AG04449 (cell line): ENCODE measurements around the gene ST14.

ENCODE experiments used
- CTCF ChIA-PET: fragments of 350-600 bp; formaldehyde crosslinking; extraction: SDS; loops from one replicate; lab custom pipeline; 2021; ENCODE audit warnings: antibody characterized with exemption; lab: Yijun Ruan, JAX
- POLR2A ChIA-PET: fragments of 400-600, 350-600 bp; formaldehyde crosslinking; extraction: SDS; loops from one replicate; lab custom pipeline; 2020; ENCODE audit warnings: antibody characterized with exemption, inconsistent platforms; lab: Yijun Ruan, JAX
- DNase-seq: peaks from one replicate; pipeline ENCODE4 v3.0.0-alpha.2; 2010; ENCODE audit warnings: low read depth, low spot score
- H3K4me3 ChIP-seq: 2 replicates; pipeline ENCODE4 v1.5.1; 2011; ENCODE audit warnings: low read depth, mild to moderate bottlenecking, control low read depth, low read length
- CTCF ChIP-seq: IDR thresholded peaks from one replicate; pipeline ENCODE4 v1.5.1; 2011; ENCODE audit warnings: mild to moderate bottlenecking, moderate library complexity, low read length, control low read depth, inconsistent platforms; ENCODE audit not compliant: insufficient read depth; ENCODE audit errors: missing control alignments

The ST14 gene

GRCh38 chr11:130159139-130159538 is 443 bp upstream of the ST14 start:
- CTCF ChIA-PET, result no interaction called here

GRCh38 chr11:130160498-130161155 is 1.0 kb downstream of the ST14 start:
- POLR2A ChIA-PET, result no interaction called here
- H3K4me3 ChIP-seq, result no peak overlapping the region
- DNase-seq, result no peak
- TF ChIP-seq CTCF, result no peak
- CTCF ChIA-PET, result no interaction called here

More at GRCh38 chr11:130159139-130159538, 443 bp upstream of the ST14 start:
- no peak for TF ChIP-seq CTCF
- DNase-seq, result no peak
- POLR2A ChIA-PET, result no interaction called here
- no peak overlapping the region for H3K4me3 ChIP-seq

DNA sequence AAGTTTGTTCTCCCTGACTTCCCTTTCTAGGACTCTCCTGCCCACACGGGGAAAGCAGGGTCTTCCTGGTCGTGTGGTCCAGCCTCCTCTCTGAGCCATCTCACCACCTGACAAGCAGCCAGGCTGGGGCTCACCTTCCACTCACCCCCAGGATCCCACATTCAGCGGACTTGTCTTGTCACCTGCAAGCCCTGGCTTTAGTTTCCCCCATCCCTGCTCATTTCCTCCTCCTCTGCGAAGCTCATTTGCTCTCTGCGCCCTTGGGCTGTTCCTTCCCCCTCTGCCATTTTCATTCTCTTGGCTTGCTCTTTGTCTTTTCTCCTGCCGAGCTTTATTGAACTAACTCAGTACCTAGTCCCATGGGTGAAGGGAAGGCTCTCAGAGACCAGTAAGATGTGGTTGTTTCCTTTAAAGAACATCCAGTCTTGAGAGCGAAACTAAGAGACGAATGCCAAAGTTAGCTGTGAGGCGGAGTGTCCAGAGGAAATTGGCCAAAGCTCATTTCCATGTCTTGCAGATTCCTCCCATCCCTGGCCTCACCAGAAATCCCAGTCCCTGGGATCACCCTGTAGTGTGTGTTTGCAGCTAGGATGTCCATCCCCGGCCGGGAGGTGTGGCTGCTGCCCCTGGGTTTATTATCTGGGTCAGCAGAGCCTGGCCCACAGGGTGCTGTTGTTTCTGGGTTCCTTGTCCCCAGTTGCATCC is 2.0 kb downstream of the ST14 start:
- H3K4me3 ChIP-seq, result no peak overlapping the region
- TF ChIP-seq CTCF, result no peak
- no peak for DNase-seq
- ChIA-PET CTCF (interaction anchor here (0.9 kb wide), 1 partner anchor 16 kb away, joined by 3 read pairs; no protein-coding TSS in a partner anchor), POLR2A (no interaction called here)

DNA sequence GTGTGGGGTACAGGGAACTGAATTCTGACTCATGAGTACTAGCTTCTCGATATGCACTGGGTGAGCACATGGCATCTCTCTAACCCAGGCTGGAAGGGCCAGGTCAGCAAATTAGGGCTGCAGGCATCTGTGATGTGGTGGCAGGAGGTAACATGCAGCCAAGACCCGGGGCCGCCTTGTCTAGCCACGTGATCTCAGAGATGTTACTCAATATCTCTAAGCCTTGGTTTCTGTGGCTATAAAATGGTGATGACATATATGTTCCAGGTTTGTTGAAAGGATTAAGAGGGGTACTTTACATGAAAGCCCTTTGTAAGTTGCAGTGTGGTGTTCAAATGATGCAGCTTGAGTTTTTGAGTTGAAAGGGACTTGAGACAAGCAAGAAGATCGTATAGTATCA is 3.2 kb downstream of the ST14 start:
- no peak for TF ChIP-seq CTCF
- ChIA-PET CTCF (no interaction called here), POLR2A (no interaction called here)
- H3K4me3 ChIP-seq, result no peak overlapping the region
- no peak for DNase-seq

- CTCF ChIA-PET, result no interaction called here
- no peak for DNase-seq
- no peak for TF ChIP-seq CTCF
- POLR2A ChIA-PET, result no interaction called here
- H3K4me3 ChIP-seq, result no peak overlapping the region
These were observed 4.0 kb downstream of the ST14 start for GRCh38 chr11:130163346-130164220.

- CTCF ChIA-PET, result no interaction called here
- TF ChIP-seq CTCF, result no peak
- H3K4me3 ChIP-seq, result no peak overlapping the region
- POLR2A ChIA-PET, result no interaction called here
- DNase-seq, result no peak
These were observed 4.6 kb downstream of the ST14 start for GRCh38 chr11:130164221-130164570.
